HCT116 (cell line): Measurements from ENCODE around the gene PRDX3.

Experiments
- EGR1 ChIP-seq: IDR thresholded peaks from 2 replicates; pipeline ENCODE4 v1.6.1; 2012; ENCODE audit warnings: low read depth
- EZH2 ChIP-seq: fragments of 200-600 bp; sonication (generic); IDR thresholded peaks from 2 replicates; pipeline ENCODE4 v1.6.1; 2017; ENCODE audit warnings: antibody characterized with exemption, mixed run types
- POLR2A ChIP-seq: IDR thresholded peaks from 2 replicates; pipeline ENCODE4 v1.7.0; 2011; ENCODE audit warnings: borderline replicate concordance; ENCODE audit not compliant: insufficient read depth, insufficient read length; ENCODE audit errors: extremely low read depth
- RAD21 ChIP-seq: IDR thresholded peaks from 2 replicates; pipeline ENCODE4 v1.6.1; 2012; ENCODE audit warnings: low read depth, mild to moderate bottlenecking
- SIN3A ChIP-seq: IDR thresholded peaks from 2 replicates; pipeline ENCODE4 v1.6.1; 2012; ENCODE audit warnings: low read depth
- SRF ChIP-seq: IDR thresholded peaks from 2 replicates; pipeline ENCODE4 v1.6.1; 2012; ENCODE audit warnings: low read depth
- ZNF274 ChIP-seq: fragments of 200-500 bp; sonication (Bioruptor generic); IDR thresholded peaks from 2 replicates; pipeline ENCODE4 v1.6.1; 2014; ENCODE audit warnings: mild to moderate bottlenecking, low read depth, low read length, inconsistent platforms
- TF ChIP-seq, protein P1 (sequence below), 3 experiments: fragments of 200-600 bp in 1 of 3; sonication (generic) in 1 of 3; IDR thresholded peaks in 2 of 3; conservative IDR thresholded peaks in 1 of 3; 2 replicates each; pipeline ENCODE4 v1.5.1; 2012 to 2017; ENCODE audit warnings: low read depth in 2 of 3, low read length in 2 of 3, antibody characterized with exemption in 1 of 3, borderline replicate concordance in 1 of 3, control low read depth in 1 of 3, mild to moderate bottlenecking in 1 of 3, mixed read lengths in 1 of 3, mixed run types in 1 of 3, moderate library complexity in 1 of 3; ENCODE audit not compliant: insufficient read depth in 1 of 3
- TF ChIP-seq, protein P2 (sequence below): IDR thresholded peaks from 2 replicates; pipeline ENCODE4 v1.6.1; 2012; ENCODE audit warnings: low read depth

DNA sequence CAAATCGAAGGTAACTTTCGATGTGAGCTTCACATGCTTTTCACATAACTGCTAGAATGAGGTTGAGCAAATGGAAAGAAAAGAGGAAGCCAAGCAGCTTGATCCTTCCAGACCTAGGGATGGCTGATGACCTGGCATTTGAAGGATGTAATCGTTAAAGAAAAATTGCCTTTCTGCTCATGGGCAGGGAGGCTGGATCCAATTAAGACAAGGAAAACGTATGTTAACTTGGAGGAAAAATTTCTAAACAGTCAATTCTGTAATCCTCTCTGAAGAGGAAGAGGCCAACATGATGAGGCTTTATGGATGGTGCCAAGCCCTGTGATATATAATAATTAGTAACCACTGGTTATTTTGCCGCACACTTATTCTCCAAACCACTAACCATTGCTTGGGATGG is 41.3 kb upstream of the PRDX3 start:
- TF ChIP-seq SRF (no peak), ZNF274 (no peak), RAD21 (no peak), SIN3A (no peak), POLR2A (no peak), EGR1 (no peak), EZH2 (no peak)
- TF ChIP-seq, protein P1, sequence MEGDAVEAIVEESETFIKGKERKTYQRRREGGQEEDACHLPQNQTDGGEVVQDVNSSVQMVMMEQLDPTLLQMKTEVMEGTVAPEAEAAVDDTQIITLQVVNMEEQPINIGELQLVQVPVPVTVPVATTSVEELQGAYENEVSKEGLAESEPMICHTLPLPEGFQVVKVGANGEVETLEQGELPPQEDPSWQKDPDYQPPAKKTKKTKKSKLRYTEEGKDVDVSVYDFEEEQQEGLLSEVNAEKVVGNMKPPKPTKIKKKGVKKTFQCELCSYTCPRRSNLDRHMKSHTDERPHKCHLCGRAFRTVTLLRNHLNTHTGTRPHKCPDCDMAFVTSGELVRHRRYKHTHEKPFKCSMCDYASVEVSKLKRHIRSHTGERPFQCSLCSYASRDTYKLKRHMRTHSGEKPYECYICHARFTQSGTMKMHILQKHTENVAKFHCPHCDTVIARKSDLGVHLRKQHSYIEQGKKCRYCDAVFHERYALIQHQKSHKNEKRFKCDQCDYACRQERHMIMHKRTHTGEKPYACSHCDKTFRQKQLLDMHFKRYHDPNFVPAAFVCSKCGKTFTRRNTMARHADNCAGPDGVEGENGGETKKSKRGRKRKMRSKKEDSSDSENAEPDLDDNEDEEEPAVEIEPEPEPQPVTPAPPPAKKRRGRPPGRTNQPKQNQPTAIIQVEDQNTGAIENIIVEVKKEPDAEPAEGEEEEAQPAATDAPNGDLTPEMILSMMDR (IDR thresholded peaks at IDR 0.05 in 2 of 3, conservative IDR thresholded peaks at IDR 0.05 in 1 of 3; ENCODE audit: borderline replicate concordance in 1 of 3, insufficient read depth in 1 of 3, low read depth in 2 of 3, low read length in 2 of 3): no peak
- TF ChIP-seq, protein P2, sequence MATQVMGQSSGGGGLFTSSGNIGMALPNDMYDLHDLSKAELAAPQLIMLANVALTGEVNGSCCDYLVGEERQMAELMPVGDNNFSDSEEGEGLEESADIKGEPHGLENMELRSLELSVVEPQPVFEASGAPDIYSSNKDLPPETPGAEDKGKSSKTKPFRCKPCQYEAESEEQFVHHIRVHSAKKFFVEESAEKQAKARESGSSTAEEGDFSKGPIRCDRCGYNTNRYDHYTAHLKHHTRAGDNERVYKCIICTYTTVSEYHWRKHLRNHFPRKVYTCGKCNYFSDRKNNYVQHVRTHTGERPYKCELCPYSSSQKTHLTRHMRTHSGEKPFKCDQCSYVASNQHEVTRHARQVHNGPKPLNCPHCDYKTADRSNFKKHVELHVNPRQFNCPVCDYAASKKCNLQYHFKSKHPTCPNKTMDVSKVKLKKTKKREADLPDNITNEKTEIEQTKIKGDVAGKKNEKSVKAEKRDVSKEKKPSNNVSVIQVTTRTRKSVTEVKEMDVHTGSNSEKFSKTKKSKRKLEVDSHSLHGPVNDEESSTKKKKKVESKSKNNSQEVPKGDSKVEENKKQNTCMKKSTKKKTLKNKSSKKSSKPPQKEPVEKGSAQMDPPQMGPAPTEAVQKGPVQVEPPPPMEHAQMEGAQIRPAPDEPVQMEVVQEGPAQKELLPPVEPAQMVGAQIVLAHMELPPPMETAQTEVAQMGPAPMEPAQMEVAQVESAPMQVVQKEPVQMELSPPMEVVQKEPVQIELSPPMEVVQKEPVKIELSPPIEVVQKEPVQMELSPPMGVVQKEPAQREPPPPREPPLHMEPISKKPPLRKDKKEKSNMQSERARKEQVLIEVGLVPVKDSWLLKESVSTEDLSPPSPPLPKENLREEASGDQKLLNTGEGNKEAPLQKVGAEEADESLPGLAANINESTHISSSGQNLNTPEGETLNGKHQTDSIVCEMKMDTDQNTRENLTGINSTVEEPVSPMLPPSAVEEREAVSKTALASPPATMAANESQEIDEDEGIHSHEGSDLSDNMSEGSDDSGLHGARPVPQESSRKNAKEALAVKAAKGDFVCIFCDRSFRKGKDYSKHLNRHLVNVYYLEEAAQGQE: no peak
